ENCODE measurements around the gene SFXN4.
"Not testable (repeated sequence)": the region's sequence is repeated elsewhere in the genome, so short reads cannot be mapped to it uniquely, and the experiment has no call there.

SFXN4 gene

GRCh38 chr10:119105155-119105554 lies 60.4 kb downstream of the SFXN4 start:
- no peak for DNase-seq

- DNase-seq: no peak
These were observed 60.9 kb downstream of the SFXN4 start for GRCh38 chr10:119104654-119105015.

- peak; percentile 76 to 83 for DNase-seq
These were observed 61.4 kb downstream of the SFXN4 start, which contains the start of gene DENND10 for GRCh38 chr10:119103903-119104653. TSS of gene DENND10 (plus strand) at chr10:119104113. CDS start at chr10:119104143, 30 bp downstream.

- DNase-seq: no peak
These were observed 62.1 kb downstream of the SFXN4 start for GRCh38 chr10:119103241-119103902.

GRCh38 chr10:119101366-119102098 lies 64.0 kb downstream of the SFXN4 start:
- no peak for DNase-seq

GRCh38 chr10:119100434-119101238 lies 64.9 kb downstream of the SFXN4 start:
- no peak for DNase-seq

GRCh38 chr10:119098576-119098975 lies 66.9 kb downstream of the SFXN4 start:
- DNase-seq: no peak

GRCh38 chr10:119096641-119097415 lies 68.7 kb downstream of the SFXN4 start:
- not testable (repeated sequence) for DNase-seq

GRCh38 chr10:119095640-119096039 lies 69.9 kb downstream of the SFXN4 start:
- DNase-seq: no peak

- DNase-seq: peak; percentile 21 to 38
These were observed 74.5 kb downstream of the SFXN4 start for GRCh38 chr10:119090968-119091367.
